Measurements from ENCODE around the gene PRRX2.
"Not testable (repeated sequence)": the region's sequence is repeated elsewhere in the genome, so short reads cannot be mapped to it uniquely, and the experiment has no call there.

DNA sequence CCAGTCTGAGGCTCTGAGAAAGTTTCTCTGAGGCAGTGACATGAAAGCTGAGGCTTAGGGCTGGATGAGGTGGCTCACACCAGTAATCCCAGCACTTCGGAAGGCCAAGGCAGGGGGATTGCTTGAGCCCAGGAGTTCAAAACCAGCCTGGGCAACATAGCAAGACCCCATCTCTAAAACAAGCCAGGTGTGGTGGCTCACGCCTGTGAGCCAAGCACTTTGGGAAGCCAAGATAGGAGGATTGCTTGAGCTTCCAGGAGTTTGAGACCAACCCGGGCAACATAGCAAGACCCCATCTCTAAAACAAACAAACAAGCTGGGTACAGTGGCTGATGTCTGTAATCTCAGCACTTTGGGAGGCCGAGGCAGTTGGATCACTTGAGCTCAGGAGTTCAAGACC is 83.6 kb downstream of the PRRX2 start:
- TF ChIP-seq, protein P1, sequence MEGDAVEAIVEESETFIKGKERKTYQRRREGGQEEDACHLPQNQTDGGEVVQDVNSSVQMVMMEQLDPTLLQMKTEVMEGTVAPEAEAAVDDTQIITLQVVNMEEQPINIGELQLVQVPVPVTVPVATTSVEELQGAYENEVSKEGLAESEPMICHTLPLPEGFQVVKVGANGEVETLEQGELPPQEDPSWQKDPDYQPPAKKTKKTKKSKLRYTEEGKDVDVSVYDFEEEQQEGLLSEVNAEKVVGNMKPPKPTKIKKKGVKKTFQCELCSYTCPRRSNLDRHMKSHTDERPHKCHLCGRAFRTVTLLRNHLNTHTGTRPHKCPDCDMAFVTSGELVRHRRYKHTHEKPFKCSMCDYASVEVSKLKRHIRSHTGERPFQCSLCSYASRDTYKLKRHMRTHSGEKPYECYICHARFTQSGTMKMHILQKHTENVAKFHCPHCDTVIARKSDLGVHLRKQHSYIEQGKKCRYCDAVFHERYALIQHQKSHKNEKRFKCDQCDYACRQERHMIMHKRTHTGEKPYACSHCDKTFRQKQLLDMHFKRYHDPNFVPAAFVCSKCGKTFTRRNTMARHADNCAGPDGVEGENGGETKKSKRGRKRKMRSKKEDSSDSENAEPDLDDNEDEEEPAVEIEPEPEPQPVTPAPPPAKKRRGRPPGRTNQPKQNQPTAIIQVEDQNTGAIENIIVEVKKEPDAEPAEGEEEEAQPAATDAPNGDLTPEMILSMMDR (optimal IDR thresholded peaks at IDR 0.05 in 1 of 3, IDR thresholded peaks at IDR 0.05 in 1 of 3, conservative IDR thresholded peaks at IDR 0.05 in 1 of 3; ENCODE audit: extremely low read depth in 1 of 3, insufficient read depth in 2 of 3, low read length in 3 of 3) = not testable (repeated sequence)
- not testable (repeated sequence) for TF ChIP-seq EZH2 (IDR thresholded peaks at IDR 0.05; ENCODE audit: low read length)
